Gastrocnemius medialis (tissue), 4 donors: ENCODE results near the gene SRBD1. TPM values are rescaled to one million over a fixed set of nuclear protein-coding genes. Genes with fewer than 3 reads are reported as not detected.

Source experiments
- ATAC-seq, 2 donors: fragments of 150-250 bp; one replicate each; pipeline ENCODE4 v1.9.1; 2016
- DNase-seq, 2 donors: peaks; one replicate each; pipeline ENCODE4 v3.0.0-alpha.2; 2019
- H3K27ac ChIP-seq, 4 donors: fragments of 200-600 bp; sonication (generic); 1 replicate in 1 of 4; 2 replicates in 3 of 4; pipeline ENCODE4 v1.5.1; 2016 to 2018; ENCODE audit warnings: mild to moderate bottlenecking in 2 of 4, moderate library complexity in 1 of 4
- H3K27me3 ChIP-seq, 3 donors: fragments of 200-600 bp; sonication (generic) in 2 of 3; 1 replicate in 1 of 3; 2 replicates in 2 of 3; pipeline versions ENCODE4 v1.5.1 to v1.6.0; 2016 to 2019; ENCODE audit warnings: mild to moderate bottlenecking in 1 of 3, moderate library complexity in 1 of 3
- H3K36me3 ChIP-seq, 2 donors: fragments of 200-600 bp; sonication (generic) in 1 of 2; one replicate each; pipeline ENCODE4 v1.5.1; 2017 to 2018
- H3K4me1 ChIP-seq, 2 donors: fragments of 200-600 bp; sonication (generic) in 1 of 2; one replicate each; pipeline ENCODE4 v1.5.1; 2016 to 2017; ENCODE audit warnings: mild to moderate bottlenecking in 2 of 2
- H3K4me3 ChIP-seq, 4 donors: fragments of 200-600 bp; sonication (generic) in 3 of 4; 1 replicate in 1 of 4; 2 replicates in 3 of 4; pipeline ENCODE4 v1.5.1; 2016 to 2019; ENCODE audit warnings: mild to moderate bottlenecking in 2 of 4
- H3K9me3 ChIP-seq, 3 donors: fragments of 200-600 bp; sonication (generic) in 2 of 3; 1 replicate in 1 of 3; 2 replicates in 2 of 3; pipeline ENCODE4 v1.5.1; 2016 to 2019
- POLR2A ChIP-seq, 2 donors: fragments of 450-650 bp; IDR thresholded peaks; one replicate each; pipeline ENCODE4 v1.6.1; 2017; ENCODE audit warnings: antibody characterized with exemption in 2 of 2, mild to moderate bottlenecking in 2 of 2, moderate library complexity in 2 of 2
- in situ Hi-C, 4 donors: fragments of 200-750 bp; cut with MboI; loops; one replicate each; pipeline versions ENCODE4 v1.15.0 to v1.8.0; 2017; ENCODE audit warnings: low sequenced_read_pairs in 4 of 4
- intact Hi-C: fragments of 100-400 bp; cut with DNase I; formaldehyde crosslinking; loops from one replicate; pipeline ENCODE4 v1.15.1; 2023; ENCODE audit warnings: low total_unique reads
- total RNA-seq, 4 donors: library from RNA; depleted of rRNA; stranded (reverse); fragments of >200 nt; gene quantifications; one replicate each; pipeline versions ENCODE4 v1.1.0 to v1.2.3, GENCODE V29; 2016
- TF ChIP-seq, protein P1 (sequence below), 5 experiments: fragments of 450-650 bp in 3 of 5; fragments of 200-600 bp in 2 of 5; sonication (generic) in 2 of 5; IDR thresholded peaks in 4 of 5; conservative IDR thresholded peaks in 1 of 5; 1 replicate in 4 of 5; 2 replicates in 1 of 5; pipeline ENCODE4 v1.5.1; 2016 to 2019; ENCODE audit warnings: antibody characterized with exemption in 5 of 5, mild to moderate bottlenecking in 3 of 5, moderate library complexity in 3 of 5

SRBD1 gene
- total RNA-seq, 4 donors from 2014 or later = 3.0 to 10.1 (median 4.5) TPM

DNA sequence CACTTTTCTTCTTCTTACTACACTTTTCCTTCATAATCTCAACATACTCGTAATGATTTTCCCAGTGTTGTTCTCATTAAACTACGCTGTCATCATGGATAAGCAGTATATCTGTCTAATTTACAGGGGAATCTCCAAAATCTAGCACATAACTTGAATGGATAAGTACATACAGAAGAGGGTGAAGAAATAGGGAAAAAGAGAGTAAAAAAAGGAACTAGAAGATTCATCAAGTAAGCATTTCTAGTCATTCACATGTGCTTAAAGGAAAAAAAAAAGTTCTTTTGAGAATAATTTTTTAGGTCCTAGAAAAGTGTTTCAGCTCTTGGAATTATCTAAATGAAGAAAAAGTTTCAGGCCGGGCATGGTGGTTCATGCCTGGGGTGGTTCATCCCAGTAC is 51.6 kb downstream of the SRBD1 start:
- DNase-seq (no peak), ATAC-seq (no peak)
- Histone ChIP-seq H3K27ac (no peak overlapping the region), H3K9me3 (no peaks in the 10 kb centered on the region), H3K36me3 (no peaks in the 10 kb centered on the region), H3K4me1 (no peaks in the 10 kb centered on the region), H3K4me3 (no peak overlapping the region), H3K27me3 (no peaks in the 10 kb centered on the region)
- TF ChIP-seq POLR2A (IDR thresholded peaks at IDR 0.05) = no peak
- TF ChIP-seq, protein P1, sequence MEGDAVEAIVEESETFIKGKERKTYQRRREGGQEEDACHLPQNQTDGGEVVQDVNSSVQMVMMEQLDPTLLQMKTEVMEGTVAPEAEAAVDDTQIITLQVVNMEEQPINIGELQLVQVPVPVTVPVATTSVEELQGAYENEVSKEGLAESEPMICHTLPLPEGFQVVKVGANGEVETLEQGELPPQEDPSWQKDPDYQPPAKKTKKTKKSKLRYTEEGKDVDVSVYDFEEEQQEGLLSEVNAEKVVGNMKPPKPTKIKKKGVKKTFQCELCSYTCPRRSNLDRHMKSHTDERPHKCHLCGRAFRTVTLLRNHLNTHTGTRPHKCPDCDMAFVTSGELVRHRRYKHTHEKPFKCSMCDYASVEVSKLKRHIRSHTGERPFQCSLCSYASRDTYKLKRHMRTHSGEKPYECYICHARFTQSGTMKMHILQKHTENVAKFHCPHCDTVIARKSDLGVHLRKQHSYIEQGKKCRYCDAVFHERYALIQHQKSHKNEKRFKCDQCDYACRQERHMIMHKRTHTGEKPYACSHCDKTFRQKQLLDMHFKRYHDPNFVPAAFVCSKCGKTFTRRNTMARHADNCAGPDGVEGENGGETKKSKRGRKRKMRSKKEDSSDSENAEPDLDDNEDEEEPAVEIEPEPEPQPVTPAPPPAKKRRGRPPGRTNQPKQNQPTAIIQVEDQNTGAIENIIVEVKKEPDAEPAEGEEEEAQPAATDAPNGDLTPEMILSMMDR (IDR thresholded peaks at IDR 0.05 in 4 of 5, conservative IDR thresholded peaks at IDR 0.05 in 1 of 5) = no peak
- intact Hi-C loops = no loop called here
- in situ Hi-C loops = no loop called here

DNA sequence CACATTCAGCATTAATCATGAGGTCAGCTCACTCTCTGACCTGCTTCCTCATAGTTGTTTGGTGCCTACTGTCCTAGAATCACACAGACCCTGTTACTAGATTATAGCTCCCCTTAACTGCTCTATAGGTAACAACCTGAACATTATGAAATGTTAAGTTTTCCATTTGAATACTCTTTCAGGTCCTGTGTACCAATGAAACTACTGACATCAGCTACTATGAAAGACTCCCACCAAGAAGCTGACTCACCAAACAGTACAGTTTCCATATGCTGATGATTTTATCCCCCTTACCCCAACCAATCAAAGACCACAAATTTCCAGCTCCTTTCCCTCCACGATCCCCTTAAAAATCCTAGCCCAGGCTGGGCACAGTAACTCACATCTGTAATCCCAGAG is 56.3 kb downstream of the SRBD1 start:
- in situ Hi-C loops (no loop called here), intact Hi-C loops (no loop called here)
- H3K27me3 ChIP-seq = no peaks in the 10 kb centered on the region
- ATAC-seq (no peak), DNase-seq (no peak)
- H3K4me3 ChIP-seq = no peak overlapping the region
- no peaks in the 10 kb centered on the region for H3K4me1 ChIP-seq
- H3K9me3 ChIP-seq = no peaks in the 10 kb centered on the region
- no peaks in the 10 kb centered on the region for H3K36me3 ChIP-seq
- TF ChIP-seq, protein P1 (IDR thresholded peaks at IDR 0.05 in 4 of 5, conservative IDR thresholded peaks at IDR 0.05 in 1 of 5) = no peak
- TF ChIP-seq POLR2A (IDR thresholded peaks at IDR 0.05) = no peak
- H3K27ac ChIP-seq = no peak overlapping the region

DNA sequence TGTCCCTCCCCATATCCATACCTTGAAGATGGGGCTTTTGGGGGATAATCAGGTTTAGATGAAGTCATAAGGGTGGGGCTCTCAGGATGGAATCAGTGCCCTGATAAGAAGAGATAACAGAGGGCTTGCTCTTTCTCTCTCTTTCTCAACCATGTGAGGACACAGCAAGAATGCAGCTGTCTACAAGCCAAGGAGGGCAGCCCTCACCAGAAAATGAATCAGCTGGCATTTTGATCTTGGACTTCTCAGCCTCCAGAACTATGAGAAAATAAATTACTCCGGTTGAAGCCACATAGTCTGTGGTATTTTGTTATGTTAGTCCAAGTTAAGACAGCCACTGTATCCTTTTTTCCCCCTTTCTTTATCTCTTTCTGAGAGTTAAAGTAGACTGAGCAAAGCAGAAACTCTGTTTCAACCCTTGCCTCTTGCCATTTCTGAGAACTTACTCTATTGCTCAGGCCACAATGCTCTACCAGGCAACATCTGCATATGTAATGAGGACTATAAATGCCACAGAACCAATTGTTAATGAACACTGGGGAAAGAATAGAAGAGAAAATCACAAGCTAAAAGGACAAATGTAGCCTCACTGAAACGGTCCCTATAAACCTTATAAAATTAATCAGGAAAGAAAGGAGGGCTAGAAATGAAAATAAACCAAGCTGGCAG is 56.9 kb downstream of the SRBD1 start:
- TF ChIP-seq POLR2A (IDR thresholded peaks at IDR 0.05) = no peak
- TF ChIP-seq, protein P1 (IDR thresholded peaks at IDR 0.05 in 4 of 5, conservative IDR thresholded peaks at IDR 0.05 in 1 of 5) = no peak
- intact Hi-C loops = no loop called here
- DNase-seq = no peak
- Histone ChIP-seq H3K36me3 (no peaks in the 10 kb centered on the region), H3K4me1 (no peaks in the 10 kb centered on the region), H3K9me3 (no peaks in the 10 kb centered on the region), H3K27me3 (no peaks in the 10 kb centered on the region), H3K27ac (no peak overlapping the region), H3K4me3 (no peak overlapping the region)
- in situ Hi-C loops = no loop called here
- no peak for ATAC-seq

DNA sequence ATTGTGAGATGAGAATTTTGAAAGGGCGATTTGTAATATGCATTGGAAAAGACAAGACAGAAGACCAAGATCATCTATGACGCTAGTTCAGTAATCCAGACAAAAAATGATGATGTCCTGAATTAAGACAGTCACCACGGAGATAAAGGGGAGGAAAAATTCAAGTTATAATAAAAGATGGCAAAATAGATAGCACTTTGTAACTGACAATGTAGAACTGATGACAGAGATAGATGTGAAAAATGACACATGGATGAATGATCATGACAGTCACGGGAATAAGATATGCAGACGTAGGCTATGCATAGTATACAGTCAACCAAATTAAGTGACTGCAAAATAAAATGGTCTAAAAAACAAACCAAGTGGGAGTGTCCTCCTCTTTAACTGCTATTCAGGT is 59.2 kb downstream of the SRBD1 start:
- TF ChIP-seq, protein P1 (IDR thresholded peaks at IDR 0.05 in 4 of 5, conservative IDR thresholded peaks at IDR 0.05 in 1 of 5) = no peak
- no peak for TF ChIP-seq POLR2A (IDR thresholded peaks at IDR 0.05)
- no peak overlapping the region for H3K4me3 ChIP-seq
- no peaks in the 10 kb centered on the region for H3K4me1 ChIP-seq
- DNase-seq (no peak), ATAC-seq (no peak)
- no peaks in the 10 kb centered on the region for H3K36me3 ChIP-seq
- no peaks in the 10 kb centered on the region for H3K9me3 ChIP-seq
- intact Hi-C loops = no loop called here
- in situ Hi-C loops = no loop called here
- H3K27ac ChIP-seq = no peak overlapping the region
- no peaks in the 10 kb centered on the region for H3K27me3 ChIP-seq

DNA sequence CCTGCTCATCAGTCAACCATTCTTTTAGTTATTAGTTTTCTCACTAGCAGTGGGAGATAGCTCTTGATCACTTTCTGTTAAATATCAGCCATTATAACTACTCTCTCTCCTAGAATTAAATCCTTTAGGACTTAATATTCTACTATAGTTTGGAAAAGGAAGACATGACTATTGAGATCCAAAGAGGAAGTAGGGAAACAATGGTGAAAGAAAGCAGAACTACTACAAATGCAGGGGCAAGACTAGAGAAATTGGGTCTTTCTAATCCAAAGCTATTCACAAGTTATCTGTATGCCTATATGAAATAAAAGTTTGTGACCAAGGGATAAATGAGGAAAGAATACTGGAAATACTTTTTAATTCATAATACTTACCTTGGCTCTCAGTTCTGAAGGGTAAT is 65.1 kb downstream of the SRBD1 start:
- ATAC-seq (no peak), DNase-seq (no peak)
- H3K4me3 ChIP-seq = no peak overlapping the region
- H3K9me3 ChIP-seq = no peaks in the 10 kb centered on the region
- no peaks in the 10 kb centered on the region for H3K27me3 ChIP-seq
- H3K36me3 ChIP-seq = peaks cover 0 to 15% of the 10 kb centered on the region in 2 donors
- no peaks in the 10 kb centered on the region for H3K4me1 ChIP-seq
- no peak overlapping the region for H3K27ac ChIP-seq
- intact Hi-C loops = no loop called here
- in situ Hi-C loops = no loop called here
- TF ChIP-seq, protein P1 (IDR thresholded peaks at IDR 0.05 in 4 of 5, conservative IDR thresholded peaks at IDR 0.05 in 1 of 5) = no peak
- TF ChIP-seq POLR2A (IDR thresholded peaks at IDR 0.05) = no peak
